GM19395 (cell line): ENCODE data around the gene GPC5.

Experiments
- ATAC-seq: cut with Tn5 transposase; IDR thresholded peaks from one replicate; pipeline ENCODE4 v1.9.1; 2021; ENCODE audit warnings: mild to moderate bottlenecking, moderate library complexity; ENCODE audit not compliant: unreplicated experiment

Gene GPC5

DNA sequence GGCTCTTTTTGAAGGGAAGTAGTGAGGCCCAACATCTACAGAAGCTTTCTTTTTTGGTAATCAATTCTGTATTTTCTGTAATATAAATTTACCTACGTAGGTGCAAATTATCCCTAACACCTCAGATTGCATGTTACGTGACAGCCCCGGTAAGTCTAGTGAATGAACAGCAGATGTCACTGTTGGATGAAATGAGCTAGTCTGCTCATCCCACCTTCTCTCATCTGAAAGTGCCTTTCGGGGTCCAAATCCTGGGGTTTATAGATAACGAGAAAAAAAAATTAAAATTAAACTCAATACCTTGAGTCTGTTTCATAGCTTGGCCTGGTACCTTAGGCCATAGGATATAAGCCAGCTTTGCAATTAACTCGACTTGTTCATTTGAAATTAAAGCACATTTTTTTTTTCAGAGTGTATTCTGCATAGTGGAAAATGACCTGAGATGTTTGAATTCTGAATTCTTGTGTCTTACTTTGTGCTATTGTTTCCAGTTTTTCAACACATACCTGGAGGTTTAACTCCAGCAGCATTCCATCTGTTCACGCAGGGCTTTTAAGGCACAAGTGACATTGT lies 548.2 kb downstream of the GPC5 start:
- no peak for ATAC-seq

DNA sequence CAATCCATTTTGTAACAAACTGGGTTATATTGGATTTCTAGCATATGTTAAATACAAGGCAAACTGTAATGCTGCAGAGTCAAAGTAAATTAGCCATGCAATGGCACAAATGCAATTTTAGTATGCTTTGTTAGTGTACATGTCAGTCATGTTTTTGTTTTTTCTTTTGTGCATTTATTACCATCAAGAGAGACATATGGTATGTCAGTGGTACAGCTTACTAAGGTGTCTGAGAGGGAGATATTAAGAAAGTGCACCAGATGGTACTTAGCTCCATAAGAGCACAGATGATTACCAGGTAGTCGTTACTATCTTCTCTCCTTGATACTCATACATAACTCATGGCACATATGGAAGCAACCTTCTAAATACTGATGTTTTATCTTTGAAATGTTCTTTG lies 550.3 kb downstream of the GPC5 start:
- ATAC-seq, result no peak

DNA sequence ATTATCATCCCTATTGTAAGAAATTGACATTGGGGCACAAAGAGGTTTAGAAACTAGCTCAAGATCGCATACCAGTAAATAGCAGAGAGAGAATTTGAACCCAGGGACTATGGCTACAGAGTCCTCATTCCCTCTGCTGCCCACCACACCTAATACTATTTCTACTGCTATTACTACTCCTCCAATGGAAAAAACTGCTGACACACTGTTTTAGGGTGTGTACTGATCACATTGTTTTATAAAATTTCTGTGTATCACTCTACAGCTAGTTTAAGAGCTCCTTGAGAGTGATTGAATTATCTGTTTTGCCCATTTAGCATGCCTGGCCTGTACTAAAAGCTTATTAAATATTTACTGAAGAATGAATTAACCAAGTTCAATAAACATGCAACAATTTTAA lies 552.4 kb downstream of the GPC5 start:
- no peak for ATAC-seq

DNA sequence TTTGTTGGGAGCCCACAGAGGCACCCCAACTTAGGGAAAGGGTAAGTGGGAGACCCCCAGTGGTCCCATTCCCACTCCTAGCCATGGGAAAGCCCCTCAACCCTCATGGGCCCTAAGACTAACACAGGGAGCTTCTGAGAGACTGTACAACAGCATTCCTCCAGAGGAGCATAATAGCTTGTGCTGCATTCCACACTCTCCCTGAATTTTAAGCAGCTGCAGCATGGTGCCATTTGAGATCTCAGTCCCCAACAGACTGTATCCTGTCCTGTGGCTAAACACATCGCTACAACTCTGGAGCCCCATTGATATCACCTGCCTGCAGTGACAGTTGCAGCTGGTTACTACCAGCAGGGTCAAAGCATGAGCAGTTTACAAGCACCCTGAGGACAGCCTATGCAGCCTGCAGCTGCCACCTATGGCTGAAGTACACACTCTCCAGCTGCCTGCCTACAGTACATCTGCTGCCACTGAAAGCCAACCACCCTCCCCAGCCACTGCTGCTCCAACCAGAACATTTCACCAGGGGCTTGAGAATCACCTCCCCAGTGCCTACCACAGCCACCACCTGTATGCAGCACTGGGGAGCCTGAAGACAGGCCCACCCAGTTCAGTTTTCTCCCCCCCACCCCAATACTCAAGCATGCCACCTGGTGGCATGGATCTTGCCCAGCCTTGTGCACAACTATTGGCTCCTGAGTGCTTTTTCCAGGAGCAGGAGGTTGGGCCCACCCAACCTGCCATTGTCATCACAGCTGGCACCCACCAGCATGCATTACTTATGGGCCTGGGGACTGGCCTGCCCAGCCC lies 557.3 kb downstream of the GPC5 start:
- ATAC-seq, result no peak

DNA sequence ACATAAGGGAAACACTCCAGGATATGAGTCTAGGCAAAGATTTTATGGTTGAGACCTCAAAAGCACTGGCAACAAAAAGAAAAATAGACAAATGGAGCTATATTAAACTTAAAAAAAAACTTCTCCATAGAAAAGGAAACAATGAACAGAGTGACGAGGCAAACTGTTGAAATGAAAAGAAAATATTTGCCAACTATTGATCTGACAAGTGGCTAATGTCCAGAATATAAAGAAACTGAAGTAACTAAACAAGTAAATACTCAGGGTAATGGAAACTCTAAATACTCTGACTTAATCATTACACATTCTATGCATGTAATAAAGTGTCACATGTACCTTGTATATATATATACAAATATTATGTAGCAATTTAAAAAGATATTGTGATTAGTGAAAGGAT lies 562.5 kb downstream of the GPC5 start:
- no peak for ATAC-seq

DNA sequence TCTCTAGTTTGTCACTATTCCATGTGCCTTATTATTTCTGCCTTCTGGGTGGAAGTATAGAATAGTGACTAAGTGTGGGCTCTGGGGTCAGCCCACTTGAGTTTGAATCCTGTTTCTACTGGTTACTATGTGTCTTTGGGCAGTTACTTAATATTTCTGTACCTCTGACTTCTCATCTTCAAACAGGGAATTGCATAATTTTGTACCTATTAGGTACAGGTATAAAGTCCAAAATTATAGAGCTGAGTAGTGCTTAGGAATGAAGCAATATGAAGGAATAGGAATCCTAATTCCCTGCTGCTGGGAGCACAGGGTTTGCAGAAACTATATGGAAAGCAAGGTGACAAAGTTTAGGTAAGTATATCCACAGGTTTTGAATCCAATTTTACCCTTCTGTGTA lies 564.5 kb downstream of the GPC5 start:
- ATAC-seq, result no peak

DNA sequence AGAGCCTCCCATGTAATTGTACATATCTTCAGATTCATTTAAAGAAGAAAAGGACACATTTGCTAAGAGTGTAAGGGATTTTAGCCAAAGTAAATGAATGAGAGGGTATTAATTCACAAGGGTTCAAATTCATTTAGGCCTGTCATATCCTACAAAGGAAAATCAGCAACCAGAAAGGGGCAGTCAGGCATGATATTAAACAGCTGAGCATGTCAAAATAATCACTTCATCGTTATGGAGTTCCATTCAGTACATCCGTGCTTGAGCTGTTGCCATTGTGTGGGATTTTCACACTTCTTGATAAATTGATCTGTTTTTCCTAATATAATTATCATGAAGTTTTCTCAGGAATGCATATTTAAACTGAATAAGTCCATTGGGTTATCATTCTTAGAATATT lies 567.1 kb downstream of the GPC5 start:
- ATAC-seq, result no peak

DNA sequence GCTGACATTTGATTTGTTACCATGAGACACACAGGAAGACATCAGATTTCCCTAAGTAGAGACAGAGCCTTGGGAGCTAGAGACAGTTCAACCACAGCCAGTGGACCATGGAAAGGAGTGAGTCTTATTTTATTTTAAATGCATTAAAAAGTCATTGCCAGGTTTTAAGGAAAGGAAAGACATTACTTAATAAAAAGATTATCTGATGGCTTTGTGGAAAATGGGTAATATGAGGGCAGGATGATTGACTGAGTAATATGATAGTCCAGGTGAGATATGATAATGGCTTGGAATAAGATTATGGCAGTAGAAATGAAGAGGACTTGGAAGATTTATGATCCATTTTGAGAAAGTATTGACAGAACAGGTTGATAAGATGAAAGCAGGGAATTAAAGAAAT lies 580.1 kb downstream of the GPC5 start:
- ATAC-seq, result no peak

DNA sequence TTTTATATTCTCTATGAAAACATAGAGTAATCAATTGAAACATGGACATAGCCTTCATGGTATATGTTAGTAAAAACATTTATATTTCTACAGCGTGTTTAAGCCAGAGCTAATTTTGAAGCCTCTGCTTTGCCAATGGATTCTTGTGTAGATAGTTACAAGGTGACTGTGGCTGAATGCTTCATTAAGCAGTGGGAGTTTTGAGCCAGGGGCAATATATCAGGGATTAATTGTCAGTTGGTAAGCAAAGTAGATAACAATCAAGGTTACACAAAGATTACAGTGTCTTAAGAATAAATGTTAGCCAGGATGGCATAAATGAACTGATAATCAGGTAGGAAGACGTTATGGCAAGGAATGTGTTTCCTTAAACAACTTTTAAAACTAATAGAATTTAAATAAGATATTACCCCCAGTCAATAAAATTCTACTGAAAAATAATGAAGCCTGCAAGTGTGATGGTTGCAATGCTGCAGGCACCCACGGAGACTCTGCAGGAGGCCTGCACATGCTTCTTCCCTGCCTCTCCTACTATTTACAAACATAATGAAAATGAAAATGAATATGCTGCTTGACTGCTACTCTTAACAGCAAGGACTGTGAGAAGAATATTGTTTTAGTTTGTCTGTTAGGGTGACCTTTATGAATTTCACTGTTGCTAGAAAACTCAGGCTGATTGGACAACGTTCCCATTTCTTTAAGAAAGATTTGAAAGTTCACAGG lies 588.5 kb downstream of the GPC5 start:
- no peak for ATAC-seq

DNA sequence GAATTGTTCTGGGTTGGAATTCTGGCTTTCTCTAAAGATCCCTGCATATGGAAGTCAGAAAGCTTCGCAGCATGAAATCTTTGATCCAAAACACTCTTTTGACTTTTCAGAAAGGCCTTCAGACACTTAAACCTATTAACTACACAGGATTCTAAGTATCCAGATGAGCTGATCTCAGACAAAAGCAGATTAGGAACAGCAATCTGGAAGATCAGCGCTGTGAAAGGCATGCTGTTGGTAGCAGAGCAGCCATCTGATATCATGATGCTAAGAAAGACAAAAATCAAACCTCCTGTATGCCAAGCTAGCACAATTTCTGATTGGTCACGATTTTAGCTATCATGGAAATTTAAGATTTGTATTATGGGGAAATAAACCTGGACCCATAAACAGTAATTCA lies 589.9 kb downstream of the GPC5 start:
- no peak for ATAC-seq

DNA sequence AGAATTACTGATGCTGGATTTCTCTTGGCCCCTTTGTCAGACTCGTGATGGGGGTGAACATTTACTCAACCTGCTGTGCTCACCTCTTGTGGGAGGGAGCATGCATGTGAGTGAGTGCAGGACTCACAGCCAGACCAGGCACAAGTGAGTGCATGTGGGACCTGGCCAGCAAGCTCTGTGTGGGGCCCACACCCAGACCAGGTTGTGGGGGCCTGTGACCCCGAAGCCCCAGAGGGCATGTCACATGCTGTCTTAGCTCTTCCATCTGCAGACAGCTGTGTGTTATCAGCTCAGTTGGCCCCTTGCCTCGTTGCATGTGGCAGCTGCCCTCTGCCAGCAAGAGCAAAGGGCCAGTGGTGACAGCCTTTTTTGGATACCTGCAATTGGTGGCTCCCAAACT lies 614.4 kb downstream of the GPC5 start:
- no peak for ATAC-seq

DNA sequence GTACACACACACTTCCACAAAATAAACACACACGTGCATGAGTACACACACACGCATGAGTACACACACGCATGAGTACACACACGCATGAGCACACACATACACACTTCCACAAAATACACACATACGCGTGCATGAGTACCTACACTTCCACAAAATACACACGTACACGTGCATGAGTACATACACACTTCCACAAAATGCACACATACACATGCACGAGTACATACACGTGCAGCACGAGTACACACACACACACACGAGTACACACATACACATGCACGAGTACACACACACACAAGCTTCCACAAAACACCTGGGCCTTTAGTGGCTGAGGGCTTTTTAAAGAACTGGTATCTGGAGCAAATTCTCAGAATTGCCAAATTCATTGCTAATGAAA lies 619.3 kb downstream of the GPC5 start:
- ATAC-seq, result no peak

DNA sequence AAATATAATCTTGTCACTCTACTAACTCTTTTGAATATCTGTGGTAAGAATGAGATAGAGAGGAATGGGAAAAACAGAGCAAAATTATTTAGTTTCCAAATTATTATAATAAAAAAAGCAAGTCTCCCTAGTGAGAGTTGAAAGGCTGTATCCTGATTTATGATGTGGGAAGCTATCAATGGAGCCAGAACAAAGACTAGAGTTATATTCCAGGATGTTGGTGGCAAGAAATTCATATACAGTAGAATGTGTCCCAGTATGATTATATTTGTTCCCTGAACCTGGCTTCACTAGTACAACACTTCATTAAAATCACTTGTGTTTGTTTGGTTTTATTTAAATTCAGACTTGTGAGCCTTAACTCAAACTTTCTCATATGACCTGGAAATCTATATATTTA lies 630.3 kb downstream of the GPC5 start:
- no peak for ATAC-seq

DNA sequence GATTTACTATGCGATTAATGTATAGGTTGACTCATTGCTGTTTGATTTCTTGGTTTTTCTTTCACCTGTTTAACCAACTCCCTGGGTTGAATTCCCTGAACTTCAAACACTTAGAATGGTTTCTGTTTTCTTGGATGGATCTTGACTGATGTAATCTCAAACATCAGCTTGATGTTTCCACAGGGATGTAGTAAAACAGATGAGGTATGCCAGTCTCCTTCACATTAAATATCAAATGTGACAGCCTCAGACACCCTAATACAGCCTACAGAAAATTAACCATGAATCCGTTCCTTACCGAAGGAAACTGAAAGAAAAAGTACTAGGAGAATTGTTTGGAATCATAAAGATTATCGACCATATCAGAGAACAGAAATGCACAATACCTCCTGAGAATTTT lies 631.2 kb downstream of the GPC5 start:
- no peak for ATAC-seq

DNA sequence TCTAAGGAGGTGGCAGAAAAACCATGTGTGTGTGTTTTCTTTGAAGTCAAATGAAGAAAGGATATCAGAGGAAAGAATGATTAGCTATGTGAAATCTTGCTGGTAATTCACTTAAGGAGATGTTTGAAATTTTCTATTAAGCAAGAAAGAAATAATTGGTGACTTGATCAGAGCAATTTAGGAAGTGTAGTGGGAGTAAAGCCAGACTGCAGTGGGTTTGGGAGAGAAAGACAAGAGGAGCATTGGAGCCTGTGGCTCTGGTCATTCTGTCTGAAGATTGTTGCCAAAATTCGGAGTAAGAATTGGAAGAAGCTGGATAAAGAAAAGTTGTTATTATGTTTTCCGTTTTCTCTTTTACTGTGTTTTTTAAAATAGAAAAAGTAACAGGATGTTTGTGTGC lies 640.5 kb downstream of the GPC5 start:
- no peak for ATAC-seq

DNA sequence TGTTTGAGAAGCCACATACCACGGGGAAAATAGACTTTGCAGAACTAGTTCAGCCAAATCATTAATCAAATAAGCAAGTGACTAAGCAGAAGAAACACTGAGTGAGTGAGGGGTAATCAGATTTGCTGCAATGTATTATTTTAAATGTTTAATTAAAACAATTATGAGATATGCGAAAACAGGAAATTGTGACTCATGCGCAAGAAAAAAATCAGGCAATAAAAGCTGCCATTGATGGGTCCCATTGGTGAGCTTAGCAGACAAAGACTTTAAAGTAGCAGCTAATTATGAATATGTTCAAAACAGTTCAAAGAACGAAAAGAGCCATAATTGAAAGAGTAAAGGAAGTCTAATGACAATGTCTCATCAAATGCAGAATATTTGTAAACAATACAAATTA lies 644.1 kb downstream of the GPC5 start:
- no peak for ATAC-seq

DNA sequence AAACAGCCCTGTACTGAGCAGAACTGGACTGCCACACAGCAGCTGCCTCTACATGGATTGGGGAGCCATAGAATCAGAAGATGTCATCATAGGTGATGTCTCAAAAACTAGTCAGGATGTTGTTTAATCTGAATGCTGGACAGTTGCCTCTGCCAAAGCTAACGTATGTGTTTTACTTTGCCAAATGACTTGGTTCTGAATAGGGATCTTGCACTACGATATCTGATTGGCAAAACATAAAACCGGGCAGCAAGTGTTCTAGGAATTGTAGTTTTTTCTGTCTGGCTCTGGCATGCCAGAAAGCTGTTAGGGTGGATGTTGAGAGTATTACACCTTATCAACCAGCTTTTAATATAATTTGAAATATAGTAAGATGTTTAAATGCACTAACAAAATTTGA lies 645.9 kb downstream of the GPC5 start:
- ATAC-seq, result no peak

DNA sequence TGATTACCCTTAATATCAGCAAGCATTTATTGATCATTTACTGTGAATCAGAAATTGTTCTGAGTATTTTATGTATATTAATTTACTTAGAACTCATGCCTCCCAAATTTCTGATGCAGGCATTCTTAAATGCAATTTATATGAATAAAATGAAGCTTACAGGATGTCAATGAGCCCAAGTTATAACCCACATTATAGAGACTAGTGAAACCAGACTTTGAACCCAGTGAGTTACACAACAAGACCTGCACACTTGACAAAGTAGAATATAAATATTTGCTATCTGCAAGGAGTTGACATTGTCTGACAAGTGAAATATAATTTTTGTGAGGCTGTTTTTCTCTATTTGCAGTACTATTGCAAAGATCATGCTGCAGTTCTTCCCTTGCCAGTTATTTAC lies 656.0 kb downstream of the GPC5 start:
- no peak for ATAC-seq

DNA sequence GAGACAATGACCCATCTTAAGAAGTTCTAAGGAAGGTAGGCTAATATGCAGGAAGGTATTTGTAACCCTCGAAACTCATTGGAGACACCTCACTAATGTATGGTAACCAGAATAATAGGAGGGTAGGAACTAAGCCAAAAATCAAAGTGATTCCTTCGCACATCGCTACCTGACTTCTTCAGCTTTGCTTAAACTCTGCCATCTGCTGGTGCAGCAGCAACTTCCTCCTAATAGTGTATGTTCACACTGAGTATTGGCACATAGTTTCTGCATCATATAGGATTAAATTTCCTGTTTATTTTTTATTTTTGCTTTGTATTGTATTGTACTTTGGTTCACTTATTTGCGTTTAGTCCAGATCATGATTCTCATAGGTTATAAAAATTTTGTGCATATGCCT lies 676.2 kb downstream of the GPC5 start:
- ATAC-seq, result peak; percentile 46

DNA sequence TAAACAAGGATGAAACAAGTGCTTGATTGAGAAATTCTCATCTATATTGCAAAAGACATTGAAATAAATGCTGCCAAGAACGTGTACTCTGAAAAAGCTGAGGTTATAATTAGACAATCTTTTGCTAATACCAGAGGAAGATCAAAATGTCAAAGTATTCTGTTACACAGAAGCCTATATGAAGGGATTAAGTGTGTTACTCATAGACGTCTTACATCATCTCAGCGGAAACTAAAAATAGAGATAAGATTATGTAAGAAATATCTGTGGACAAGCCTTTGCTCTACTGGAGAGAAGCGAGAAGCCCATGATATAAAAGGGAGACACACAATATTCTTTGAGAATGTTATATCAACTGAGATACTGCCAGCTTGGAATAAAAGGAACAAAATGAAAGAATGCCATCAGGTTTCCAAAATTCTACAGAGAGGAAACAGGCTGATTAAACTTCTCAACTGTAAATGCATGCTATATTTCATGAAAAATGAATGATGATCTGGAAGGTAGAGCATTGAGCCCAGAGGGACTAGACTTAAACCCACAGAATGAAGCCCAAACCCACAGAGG lies 699.0 kb downstream of the GPC5 start:
- no peak for ATAC-seq

DNA sequence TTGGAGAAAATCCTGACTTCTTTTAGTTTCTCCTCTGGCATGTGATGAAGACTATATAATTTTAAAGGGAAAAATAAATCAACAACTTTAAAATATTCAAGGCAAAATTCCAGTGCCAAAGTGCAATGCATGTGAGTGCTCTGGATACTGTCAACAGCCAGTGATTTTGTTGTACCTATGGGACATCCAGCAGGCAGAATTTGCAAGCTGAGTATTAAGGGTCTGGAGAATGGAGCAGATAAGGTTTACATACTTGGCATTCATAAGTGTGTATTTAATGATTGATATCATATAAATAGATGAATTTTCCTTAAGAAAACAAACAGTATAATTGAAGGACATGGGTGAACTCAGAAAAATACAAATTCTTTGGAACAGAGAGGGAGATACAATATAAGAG lies 703.4 kb downstream of the GPC5 start:
- ATAC-seq, result no peak

DNA sequence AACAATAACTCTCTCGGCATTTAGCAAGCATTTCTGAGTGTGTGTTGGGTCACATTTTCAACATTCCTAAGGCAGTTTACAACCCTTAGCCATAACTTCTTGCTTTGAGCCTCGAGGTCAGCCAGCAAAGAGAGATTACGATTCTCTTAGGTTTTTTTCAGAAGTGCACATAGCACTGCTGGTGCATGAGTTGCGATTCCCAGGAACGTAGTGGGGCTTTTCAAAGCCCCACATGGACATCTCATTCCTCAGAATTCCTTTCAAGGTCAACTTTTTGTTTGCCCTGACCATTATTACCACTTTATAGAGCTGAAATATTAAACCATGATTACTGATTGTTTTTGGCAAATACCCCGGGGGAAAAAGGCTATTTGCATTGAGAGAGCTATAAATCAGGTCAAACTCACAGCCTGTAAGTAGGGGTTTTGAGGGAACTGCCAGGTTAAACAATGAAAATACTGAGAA lies 705.3 kb downstream of the GPC5 start:
- no peak for ATAC-seq
